Left lobe of liver (tissue), 2 donors: ENCODE data around the gene CTRB2. TPM values are rescaled to one million over a fixed set of nuclear protein-coding genes. Genes with fewer than 3 reads are reported as not detected.
A peak's percentile ranks its signal among the peaks of the same experiment; 100 is the strongest.
"Not testable (repeated sequence)": the region's sequence is repeated elsewhere in the genome, so short reads cannot be mapped to it uniquely, and the experiment has no call there.

Experiments used
- ATAC-seq: fragments of 200-7000 bp; cut with Tn5 transposase; one replicate; pipeline ENCODE4 v1.9.1; 2020; ENCODE audit warnings: mild to moderate bottlenecking, moderate library complexity
- DNase-seq: peaks from one replicate; pipeline ENCODE4 v3.0.0-alpha.2; 2020; ENCODE audit warnings: low spot score
- total RNA-seq: library from RNA; stranded (reverse); gene quantifications from one replicate; pipeline ENCODE4 v1.2.1, GENCODE V29; 2021
- donor health status: DM: no; HTN: no; CAD: no; lungs with moderate emphysema.
- donor health status: DM: no; HTN: yes; CAD: no.

The CTRB2 gene
- total RNA-seq, 1 donor from 2014 or later, result 12.7 TPM

GRCh38 chr16:75207831-75208230, 870 bp upstream of the CTRB2 start:
- ATAC-seq (no peak), DNase-seq (no peak)

GRCh38 chr16:75205961-75206748, 806 bp downstream of the CTRB2 start:
- ATAC-seq, result not testable (repeated sequence)

GRCh38 chr16:75205438-75205837, 1.5 kb downstream of the CTRB2 start:
- not testable (repeated sequence) for DNase-seq, ATAC-seq

More at GRCh38 chr16:75205961-75206748, 806 bp downstream of the CTRB2 start:
- DNase-seq, result not testable (repeated sequence)

DNA sequence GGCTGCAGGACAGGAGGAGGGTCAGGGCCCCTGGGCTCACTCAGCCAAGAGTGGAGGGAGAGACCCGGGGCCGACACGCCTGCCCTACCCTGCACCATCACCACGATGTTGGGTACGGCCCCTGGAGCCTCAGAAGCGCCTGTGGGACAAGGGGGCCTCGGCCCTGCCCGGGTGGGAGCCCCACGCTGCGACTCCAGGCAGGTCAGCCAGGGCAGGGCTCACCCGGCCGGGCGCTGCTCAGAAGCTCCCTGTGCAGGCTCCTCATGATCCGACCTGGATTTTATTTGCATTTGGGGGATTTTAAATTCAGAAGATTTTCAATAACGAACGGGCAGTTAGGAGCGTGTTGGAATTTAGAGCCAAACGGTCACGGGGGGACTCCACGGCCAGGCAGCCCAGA, 2.1 kb downstream of the CTRB2 start:
- DNase-seq, result not testable (repeated sequence)
- peak; percentile 18 for ATAC-seq

DNA sequence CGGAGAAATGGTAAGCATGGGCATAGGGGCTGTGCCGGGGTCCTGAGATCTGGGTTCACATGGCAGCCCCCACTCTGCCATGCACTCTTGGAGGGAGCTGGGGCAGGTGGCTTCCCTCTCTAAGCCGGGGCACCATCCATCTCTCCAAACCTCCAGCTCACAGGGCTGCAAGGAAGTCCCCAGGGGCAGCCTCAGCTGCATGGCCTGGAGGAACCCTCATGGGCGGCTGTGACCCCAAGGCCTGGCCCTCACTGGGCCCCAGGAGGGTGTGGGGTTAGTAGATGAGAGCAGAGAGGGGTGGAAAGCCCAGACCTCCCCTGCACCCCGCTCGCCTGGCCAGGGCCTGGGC, 2.6 kb downstream of the CTRB2 start:
- DNase-seq (no peak), ATAC-seq (peak; percentile 18)

- ATAC-seq (no peak), DNase-seq (no peak)
Observed at GRCh38 chr16:75203667-75204409, 3.1 kb downstream of the CTRB2 start.

DNA sequence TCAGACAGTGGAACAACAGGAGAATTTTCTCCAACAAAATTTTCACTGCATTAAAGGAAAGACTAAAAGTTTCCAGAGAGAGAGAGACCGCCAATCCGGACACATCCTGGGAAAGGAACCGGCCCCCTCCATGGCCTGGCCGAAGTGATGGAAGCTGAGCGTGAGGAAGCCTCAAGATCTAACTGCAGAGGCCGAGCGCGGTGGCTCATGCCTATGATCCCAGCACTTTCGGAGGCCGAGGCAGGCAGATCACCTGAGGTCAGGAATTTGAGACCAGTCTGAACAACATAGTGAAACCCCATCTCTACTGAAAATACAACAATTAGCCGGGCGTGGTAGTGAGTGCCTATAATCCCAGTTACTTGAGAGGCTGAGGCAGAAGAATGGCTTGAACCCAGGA, 3.9 kb downstream of the CTRB2 start:
- DNase-seq (no peak), ATAC-seq (no peak)

GRCh38 chr16:75202069-75202590, 4.8 kb downstream of the CTRB2 start:
- ATAC-seq (no peak), DNase-seq (no peak)

- DNase-seq (no peak), ATAC-seq (no peak)
Observed at GRCh38 chr16:75198135-75198600, 8.8 kb downstream of the CTRB2 start.

DNA sequence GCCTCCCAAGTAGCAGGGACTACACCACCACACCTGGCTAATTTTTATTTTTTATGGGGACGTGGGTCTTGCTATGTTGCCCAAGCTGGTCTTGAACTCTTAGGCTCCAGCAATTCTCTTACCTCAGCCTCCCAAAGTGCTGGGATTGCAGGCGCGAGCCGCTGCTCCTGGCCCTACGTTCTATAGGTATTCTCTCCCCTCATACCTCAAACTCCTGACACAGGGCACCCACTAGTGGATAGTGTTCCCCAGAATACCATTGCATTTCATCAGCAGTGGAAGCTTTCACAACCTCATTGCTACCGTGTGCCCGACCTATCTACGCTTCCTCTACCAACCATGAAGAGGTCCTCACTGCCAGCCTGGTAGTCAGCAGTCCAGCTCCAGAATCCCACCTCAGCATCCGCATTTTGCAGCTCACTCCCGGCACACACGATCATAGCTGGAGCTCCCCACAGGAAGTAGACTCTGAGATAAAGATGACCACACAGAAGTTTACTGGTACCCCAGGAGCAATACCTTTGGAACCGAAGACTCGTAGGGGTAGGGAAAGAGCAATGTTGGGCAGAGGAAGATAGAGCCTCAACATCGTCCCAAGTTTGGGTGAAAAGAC, 9.3 kb downstream of the CTRB2 start:
- DNase-seq, result no peak
- ATAC-seq, result no peak

- DNase-seq (no peak), ATAC-seq (peak; percentile 72)
Observed at GRCh38 chr16:75196836-75197235, 10.1 kb downstream of the CTRB2 start.

GRCh38 chr16:75195811-75196790, 10.9 kb downstream of the CTRB2 start:
- ATAC-seq (no peak), DNase-seq (no peak)

GRCh38 chr16:75193730-75194444, 13.1 kb downstream of the CTRB2 start:
- DNase-seq, result peak; percentile 28
- no peak for ATAC-seq

GRCh38 chr16:75193265-75193650, 13.7 kb downstream of the CTRB2 start:
- no peak for DNase-seq
- no peak for ATAC-seq

- DNase-seq (peak; percentile 16), ATAC-seq (no peak)
Observed at GRCh38 chr16:75192606-75193264, 14.2 kb downstream of the CTRB2 start.

- peak; percentile 30 for DNase-seq
Observed at GRCh38 chr16:75189638-75190245, 17.2 kb downstream of the CTRB2 start.

DNA sequence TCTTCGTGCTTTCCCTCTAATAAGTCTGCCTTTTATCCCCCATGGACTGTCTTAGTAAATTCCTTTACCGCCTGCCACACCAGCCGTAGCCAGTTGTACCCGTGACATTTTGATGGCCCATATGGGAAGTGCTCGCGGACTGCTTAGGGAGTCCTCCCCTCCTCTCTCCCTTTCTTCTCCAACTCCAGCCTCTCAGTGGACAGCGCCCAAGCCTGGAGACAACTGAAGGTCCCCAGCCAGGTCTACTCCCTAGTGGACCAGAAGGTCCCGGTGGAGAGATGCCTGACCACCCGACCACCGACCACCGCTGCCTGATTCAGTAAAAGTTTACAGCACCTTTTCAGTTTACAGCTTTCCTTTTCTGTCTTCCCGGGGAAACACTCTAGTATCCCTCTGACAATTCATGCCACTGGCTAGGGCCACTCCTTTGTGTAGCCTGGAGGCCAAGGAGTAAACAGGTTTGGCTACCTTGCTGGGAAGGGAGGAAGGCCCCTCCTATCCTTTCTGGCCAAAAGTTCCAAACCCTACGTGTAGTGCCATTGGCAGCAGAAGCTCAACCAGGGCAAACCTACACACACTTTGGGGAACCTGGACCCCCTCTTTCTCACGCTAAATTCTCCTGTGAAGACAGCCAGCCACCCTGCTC, 18.0 kb downstream of the CTRB2 start:
- ATAC-seq, result no peak
- DNase-seq, result peak; percentile 33

More at GRCh38 chr16:75189638-75190245, 17.2 kb downstream of the CTRB2 start:
- no peak for ATAC-seq

DNA sequence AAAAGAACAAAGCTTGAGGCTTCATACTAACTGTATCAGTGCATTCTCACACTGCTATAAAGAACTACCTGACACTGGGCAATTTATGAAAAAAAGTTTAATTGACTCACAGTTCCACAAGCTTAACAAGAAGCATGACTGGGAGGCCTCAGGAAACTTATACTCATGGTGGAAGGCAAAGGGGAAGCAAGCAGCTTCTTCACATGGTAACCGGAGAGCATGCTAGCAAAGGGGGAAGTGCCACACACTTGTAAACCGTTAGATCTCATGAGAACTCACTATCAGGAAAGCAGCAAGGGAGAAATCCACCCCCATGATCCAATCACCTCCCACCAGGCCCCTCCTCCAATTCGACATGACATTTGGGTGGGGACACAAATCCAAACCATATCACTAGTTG, 25.3 kb downstream of the CTRB2 start:
- no peak for ATAC-seq
- DNase-seq, result no peak
